ENCODE results near the gene CD79B. TPM values are rescaled to one million over a fixed set of nuclear protein-coding genes. Genes with fewer than 3 reads are reported as not detected.

The CD79B gene
- total and polyA plus RNA-seq, 2 of the 8 experiments (the other 6 are each of a cell fraction or from before 2014, with no cell fraction given) = 1.5 to 3.9 TPM

GRCh38 chr17:63880706-63881105, 51.4 kb downstream of the CD79B start:
- Histone ChIP-seq H2BK20ac (ENCODE audit: low read length) (0 out of 2 replicates have a peak overlapping the region, but pooled peaks have one; percentile 61), H2BK12ac (ENCODE audit: low read depth, low read length) (0 out of 2 replicates have a peak overlapping the region, but pooled peaks have one; percentile 2), H3K36me3 (ENCODE audit: control insufficient read depth in 2 of 4, insufficient read depth in 4 of 4, low read length in 3 of 4) (no peaks in the 10 kb centered on the region), H3K79me2 (ENCODE audit: control insufficient read depth in 1 of 2, insufficient read depth in 2 of 2, low read length in 2 of 2) (no peaks in the 10 kb centered on the region), H3K27ac (ENCODE audit: low read depth, low read length) (no peak overlapping the region), H3K9ac (replicated peaks in 1 of 4; ENCODE audit: extremely low read depth in 1 of 4, low read depth in 3 of 4, low read length in 3 of 4) (no peak overlapping the region), H2AK5ac (ENCODE audit: low read depth, low read length) (no peak overlapping the region), H3K79me1 (ENCODE audit: low read depth, low read length) (no peaks in the 10 kb centered on the region), H3K18ac (ENCODE audit: extremely low read depth, low read length) (no peak overlapping the region; the same call in 1 of the 2 replicates), H3K56ac (replicated peaks; ENCODE audit: insufficient read length, low read depth, low read length) (no peak overlapping the region), H4K5ac (ENCODE audit: insufficient read length, low read depth, low read length) (no peak overlapping the region), H3K23ac (ENCODE audit: insufficient read length) (no peak overlapping the region), H2BK5ac (ENCODE audit: low read depth, low read length) (no peak overlapping the region), H4K91ac (replicated peaks; ENCODE audit: insufficient read length, low read length) (no peak overlapping the region), H2AFZ (ENCODE audit: low read length) (peak overlapping the region; percentile 97), H3K4me3 (ENCODE audit: extremely low read depth in 1 of 4, insufficient read depth in 2 of 4, low read depth in 3 of 4, low read length in 4 of 4) (peak overlapping the region in 1 of 4 experiments; percentile 33; a peak in 1 of 8 replicates), H3K23me2 (ENCODE audit: low read depth, low read length) (no peaks in the 10 kb centered on the region), H3K4ac (replicated peaks; ENCODE audit: insufficient read length, low read depth, low read length) (no peak overlapping the region), H4K20me1 (replicated peaks in 1 of 2; ENCODE audit: control insufficient read depth in 1 of 2, insufficient read depth in 2 of 2, low read length in 2 of 2) (no peaks in the 10 kb centered on the region), H3K4me1 (replicated peaks in 1 of 4; ENCODE audit: control insufficient read depth in 3 of 4, insufficient read depth in 4 of 4, low read length in 3 of 4) (peaks cover 3 to 15% (median 8%) of the 10 kb centered on the region in 4 experiments), H3K14ac (ENCODE audit: insufficient read length) (no peak overlapping the region), H3K4me2 (ENCODE audit: insufficient read depth in 1 of 2, low read depth in 2 of 2, low read length in 2 of 2) (peak overlapping the region; percentile 7 to 39; a peak in 3 of 4 replicates), H2BK15ac (ENCODE audit: low read length) (peak overlapping the region; percentile 81; the same call in 1 of the 2 replicates), H4K8ac (ENCODE audit: extremely low read depth, insufficient read depth, low read length) (no peak overlapping the region; the same call in 1 of the 2 replicates), H3K27me3 (replicated peaks in 1 of 4; ENCODE audit: control insufficient read depth in 3 of 4, extremely low read depth in 1 of 4, insufficient read depth in 3 of 4, low read length in 3 of 4) (no peaks in the 10 kb centered on the region), H3K9me3 (ENCODE audit: insufficient read depth in 2 of 2, low read depth in 1 of 2, low read length in 1 of 2) (no peaks in the 10 kb centered on the region), H2BK120ac (replicated peaks; ENCODE audit: low read depth, low read length) (no peak overlapping the region)
- ChIA-PET POLR2A (ENCODE audit: partially characterized antibody) (interaction anchor here (0.8 kb wide), 1 partner anchor 15 kb away, joined by 3 read pairs; no protein-coding TSS in a partner anchor), CTCF (ENCODE audit: partially characterized antibody) (interaction anchor here (0.6 to 4.5 kb wide), 19 partner anchors 14 to 475 kb away, joined by 3 to 66 read pairs (median 5); partner anchors contain the start of genes CSHL1, GH1 and ICAM2)
- FAIRE-seq = no peak
- 87% methylated on average over 9 of the region's 12 CpGs; no CpG with 5 or more reads in 1 of the 2 experiments for WGBS, 2 experiments (ENCODE audit: extremely low coverage in 1 of 2, insufficient coverage in 1 of 2, insufficient read length in 1 of 2, insufficient replicate concordance in 2 of 2, low coverage in 1 of 2, low lambda C conversion rate in 2 of 2, missing lambda C conversion rate in 1 of 2)
- no peak for DNase-seq (ENCODE audit: low read depth in 1 of 2, low spot score in 2 of 2)
- TF ChIP-seq CTCF (IDR thresholded peaks at IDR 0.05; ENCODE audit: control extremely low read depth in 1 of 3, insufficient read depth in 1 of 3, low read depth in 1 of 3, low read length in 3 of 3) (peak in 1 of 3 experiments; percentile 1; a peak in 1 of 4 replicates), HDAC2 (IDR thresholded peaks at IDR 0.05; ENCODE audit: borderline replicate concordance in 1 of 2, low read depth in 2 of 2, low read length in 2 of 2) (no peak)
